HG02870 (cell line): Measurements from ENCODE around the gene NHLH2.

Source experiments
- ATAC-seq: cut with Tn5 transposase; IDR thresholded peaks from one replicate; pipeline ENCODE4 v1.9.1; 2021; ENCODE audit warnings: mild to moderate bottlenecking, moderate library complexity; ENCODE audit not compliant: unreplicated experiment

NHLH2 gene

GRCh38 chr1:115838431-115839028 is 2.4 kb downstream of the NHLH2 start:
- ATAC-seq, result no peak

- no peak for ATAC-seq
These were observed 3.0 kb downstream of the NHLH2 start for GRCh38 chr1:115837740-115838421.

GRCh38 chr1:115837341-115837739 is 3.6 kb downstream of the NHLH2 start:
- ATAC-seq, result no peak

GRCh38 chr1:115833856-115834255 is 7.1 kb downstream of the NHLH2 start:
- no peak for ATAC-seq

- no peak for ATAC-seq
These were observed 8.3 kb downstream of the NHLH2 start for GRCh38 chr1:115832651-115833050.

GRCh38 chr1:115830963-115831362 is 10.0 kb downstream of the NHLH2 start:
- no peak for ATAC-seq

- no peak for ATAC-seq
These were observed 11.0 kb downstream of the NHLH2 start for GRCh38 chr1:115829947-115830346.

GRCh38 chr1:115829023-115829674 is 11.8 kb downstream of the NHLH2 start:
- no peak for ATAC-seq

GRCh38 chr1:115828101-115829022 is 12.6 kb downstream of the NHLH2 start:
- ATAC-seq, result no peak

- no peak for ATAC-seq
These were observed 13.4 kb downstream of the NHLH2 start for GRCh38 chr1:115827452-115828044.

GRCh38 chr1:115826628-115827027 is 14.3 kb downstream of the NHLH2 start:
- ATAC-seq, result no peak

GRCh38 chr1:115822117-115822516 is 18.8 kb downstream of the NHLH2 start:
- no peak for ATAC-seq

- no peak for ATAC-seq
These were observed 25.2 kb downstream of the NHLH2 start for GRCh38 chr1:115815694-115816093.

GRCh38 chr1:115814685-115815398 is 26.1 kb downstream of the NHLH2 start:
- ATAC-seq, result no peak

GRCh38 chr1:115813727-115814126 is 27.2 kb downstream of the NHLH2 start:
- ATAC-seq, result no peak

- ATAC-seq, result no peak
These were observed 29.6 kb downstream of the NHLH2 start for GRCh38 chr1:115811140-115811828.

- no peak for ATAC-seq
These were observed 30.3 kb downstream of the NHLH2 start for GRCh38 chr1:115810609-115811008.

GRCh38 chr1:115809847-115810246 is 31.1 kb downstream of the NHLH2 start:
- ATAC-seq, result no peak

- no peak for ATAC-seq
These were observed 31.9 kb downstream of the NHLH2 start for GRCh38 chr1:115809076-115809475.

- peak; percentile 54 for ATAC-seq
These were observed 33.2 kb downstream of the NHLH2 start for GRCh38 chr1:115807723-115808122.
